GM23248 (cell line): ENCODE data around the gene ERC2.

ENCODE experiments used
- EZH2 ChIP-seq: fragments of 200-600 bp; sonication (generic); IDR thresholded peaks from 2 replicates; pipeline ENCODE4 v1.6.1; 2018; ENCODE audit warnings: antibody characterized with exemption, mild to moderate bottlenecking; ENCODE audit not compliant: insufficient read depth, poor library complexity, severe bottlenecking
- EZH2phosphoT487 ChIP-seq: fragments of 200-600 bp; sonication (generic); IDR thresholded peaks from 2 replicates; pipeline ENCODE4 v1.6.1; 2018; ENCODE audit warnings: antibody characterized with exemption, moderate library complexity, mild to moderate bottlenecking, low read depth; ENCODE audit not compliant: insufficient read depth

GRCh38 chr3:56122911-56123310 lies 345.4 kb downstream of the ERC2 start:
- TF ChIP-seq EZH2 = no peak
- no peak for TF ChIP-seq EZH2phosphoT487
